ENCODE measurements around the gene RS1. TPM values are rescaled to one million over a fixed set of nuclear protein-coding genes. Genes with fewer than 3 reads are reported as not detected.
A peak's percentile ranks its signal among the peaks of the same experiment; 100 is the strongest.

RS1 gene
- polyA plus RNA-seq = not detected

- H3K27me3 ChIP-seq (ENCODE audit: control insufficient read depth in 1 of 2, insufficient read depth in 2 of 2, low read length in 2 of 2) = no peaks in the 10 kb centered on the region
- 88 to 90% methylated on average over 10 of the region's 10 CpGs for WGBS, 2 donors
- no peak within 1 kb of the TSS for H3K4me3 ChIP-seq (ENCODE audit: low read depth in 1 of 2, low read length in 2 of 2)
- H3K36me3 ChIP-seq (ENCODE audit: control insufficient read depth in 2 of 2, insufficient read depth in 2 of 2, low read length in 1 of 2) = no peaks in the 10 kb centered on the region
- no peaks in the 10 kb centered on the region for H3K9me3 ChIP-seq (ENCODE audit: control insufficient read depth in 2 of 2, insufficient read depth in 1 of 2, low read depth in 1 of 2, low read length in 1 of 2)
- H3K4me1 ChIP-seq (ENCODE audit: control insufficient read depth in 2 of 2, insufficient read depth in 2 of 2, low read length in 1 of 2) = no peaks in the 10 kb centered on the region
- H3K27ac ChIP-seq (ENCODE audit: low read depth in 2 of 2, low read length in 1 of 2) = no peak within 1 kb of the TSS
Measured at GRCh38 chrX:18672008-18672407, at the start of gene RS1. Gene RS1 (minus strand): TSS chrX:18672108. CDS start chrX:18672068, 40 bp downstream.

GRCh38 chrX:18719852-18720251 lies 47.9 kb upstream of the RS1 start:
- H3K4me3 ChIP-seq (ENCODE audit: low read depth in 1 of 2, low read length in 2 of 2) = no peak overlapping the region
- H3K27me3 ChIP-seq (ENCODE audit: control insufficient read depth in 1 of 2, insufficient read depth in 2 of 2, low read length in 2 of 2) = no peaks in the 10 kb centered on the region
- no peaks in the 10 kb centered on the region for H3K9me3 ChIP-seq (ENCODE audit: control insufficient read depth in 2 of 2, insufficient read depth in 1 of 2, low read depth in 1 of 2, low read length in 1 of 2)
- no peaks in the 10 kb centered on the region for H3K36me3 ChIP-seq (ENCODE audit: control insufficient read depth in 2 of 2, insufficient read depth in 2 of 2, low read length in 1 of 2)
- H3K4me1 ChIP-seq (ENCODE audit: control insufficient read depth in 2 of 2, insufficient read depth in 2 of 2, low read length in 1 of 2) = no peaks in the 10 kb centered on the region
- WGBS, 2 donors = 76 to 77% methylated on average over 4 of the region's 4 CpGs
- no peak overlapping the region for H3K27ac ChIP-seq (ENCODE audit: low read depth in 2 of 2, low read length in 1 of 2)

- H3K9me3 ChIP-seq (ENCODE audit: control insufficient read depth in 2 of 2, insufficient read depth in 1 of 2, low read depth in 1 of 2, low read length in 1 of 2) = no peaks in the 10 kb centered on the region
- H3K27me3 ChIP-seq (ENCODE audit: control insufficient read depth in 1 of 2, insufficient read depth in 2 of 2, low read length in 2 of 2) = no peaks in the 10 kb centered on the region
- no peak overlapping the region for H3K27ac ChIP-seq (ENCODE audit: low read depth in 2 of 2, low read length in 1 of 2)
- WGBS, 2 donors = 73 to 86% methylated on average over 9 of the region's 9 CpGs
- no peaks in the 10 kb centered on the region for H3K4me1 ChIP-seq (ENCODE audit: control insufficient read depth in 2 of 2, insufficient read depth in 2 of 2, low read length in 1 of 2)
- no peaks in the 10 kb centered on the region for H3K36me3 ChIP-seq (ENCODE audit: control insufficient read depth in 2 of 2, insufficient read depth in 2 of 2, low read length in 1 of 2)
- no peak overlapping the region for H3K4me3 ChIP-seq (ENCODE audit: low read depth in 1 of 2, low read length in 2 of 2)
Measured at GRCh38 chrX:18714910-18715309, 43.0 kb upstream of the RS1 start.

GRCh38 chrX:18709833-18710232 lies 37.9 kb upstream of the RS1 start:
- Histone ChIP-seq H3K27ac (ENCODE audit: low read depth in 2 of 2, low read length in 1 of 2) (no peak overlapping the region), H3K4me3 (ENCODE audit: low read depth in 1 of 2, low read length in 2 of 2) (no peak overlapping the region), H3K27me3 (ENCODE audit: control insufficient read depth in 1 of 2, insufficient read depth in 2 of 2, low read length in 2 of 2) (no peaks in the 10 kb centered on the region), H3K9me3 (ENCODE audit: control insufficient read depth in 2 of 2, insufficient read depth in 1 of 2, low read depth in 1 of 2, low read length in 1 of 2) (no peaks in the 10 kb centered on the region), H3K4me1 (ENCODE audit: control insufficient read depth in 2 of 2, insufficient read depth in 2 of 2, low read length in 1 of 2) (no peaks in the 10 kb centered on the region), H3K36me3 (ENCODE audit: control insufficient read depth in 2 of 2, insufficient read depth in 2 of 2, low read length in 1 of 2) (no peaks in the 10 kb centered on the region)
- 82 to 86% methylated on average over 3 of the region's 3 CpGs for WGBS, 2 donors

GRCh38 chrX:18707426-18708049 lies 35.6 kb upstream of the RS1 start, which contains the start of gene PPEF1:
Gene PPEF1 (plus strand): TSS chrX:18707645. CDS start chrX:18707781, 136 bp downstream.
- 58 to 62% methylated on average over 8 of the region's 8 CpGs for WGBS, 2 donors

GRCh38 chrX:18702362-18703195 lies 30.7 kb upstream of the RS1 start:
- Histone ChIP-seq H3K4me3 (ENCODE audit: low read depth in 1 of 2, low read length in 2 of 2) (no peak overlapping the region), H3K27me3 (ENCODE audit: control insufficient read depth in 1 of 2, insufficient read depth in 2 of 2, low read length in 2 of 2) (no peaks in the 10 kb centered on the region), H3K27ac (ENCODE audit: low read depth in 2 of 2, low read length in 1 of 2) (peak overlapping the region in 1 of 2 donors; percentile 26), H3K36me3 (ENCODE audit: control insufficient read depth in 2 of 2, insufficient read depth in 2 of 2, low read length in 1 of 2) (no peaks in the 10 kb centered on the region), H3K9me3 (ENCODE audit: control insufficient read depth in 2 of 2, insufficient read depth in 1 of 2, low read depth in 1 of 2, low read length in 1 of 2) (no peaks in the 10 kb centered on the region), H3K4me1 (ENCODE audit: control insufficient read depth in 2 of 2, insufficient read depth in 2 of 2, low read length in 1 of 2) (no peaks in the 10 kb centered on the region)
- 23 to 55% methylated on average over 12 of the region's 12 CpGs for WGBS, 2 donors

More at GRCh38 chrX:18707426-18708049, 35.6 kb upstream of the RS1 start, which contains the start of gene PPEF1:
- Histone ChIP-seq H3K27ac (ENCODE audit: low read depth in 2 of 2, low read length in 1 of 2) (no peak within 1 kb of the TSS), H3K4me1 (ENCODE audit: control insufficient read depth in 2 of 2, insufficient read depth in 2 of 2, low read length in 1 of 2) (no peaks in the 10 kb centered on the region), H3K36me3 (ENCODE audit: control insufficient read depth in 2 of 2, insufficient read depth in 2 of 2, low read length in 1 of 2) (no peaks in the 10 kb centered on the region), H3K4me3 (ENCODE audit: low read depth in 1 of 2, low read length in 2 of 2) (no peak within 1 kb of the TSS), H3K9me3 (ENCODE audit: control insufficient read depth in 2 of 2, insufficient read depth in 1 of 2, low read depth in 1 of 2, low read length in 1 of 2) (no peaks in the 10 kb centered on the region), H3K27me3 (ENCODE audit: control insufficient read depth in 1 of 2, insufficient read depth in 2 of 2, low read length in 2 of 2) (no peaks in the 10 kb centered on the region)

- Histone ChIP-seq H3K36me3 (ENCODE audit: control insufficient read depth in 2 of 2, insufficient read depth in 2 of 2, low read length in 1 of 2) (no peaks in the 10 kb centered on the region), H3K27me3 (ENCODE audit: control insufficient read depth in 1 of 2, insufficient read depth in 2 of 2, low read length in 2 of 2) (no peaks in the 10 kb centered on the region), H3K4me3 (ENCODE audit: low read depth in 1 of 2, low read length in 2 of 2) (no peak overlapping the region), H3K9me3 (ENCODE audit: control insufficient read depth in 2 of 2, insufficient read depth in 1 of 2, low read depth in 1 of 2, low read length in 1 of 2) (no peaks in the 10 kb centered on the region), H3K4me1 (ENCODE audit: control insufficient read depth in 2 of 2, insufficient read depth in 2 of 2, low read length in 1 of 2) (no peaks in the 10 kb centered on the region), H3K27ac (ENCODE audit: low read depth in 2 of 2, low read length in 1 of 2) (peak overlapping the region in 1 of 2 donors; percentile 25)
- WGBS, 2 donors = 66 to 75% methylated on average over 5 of the region's 5 CpGs
Measured at GRCh38 chrX:18701621-18702361, 29.9 kb upstream of the RS1 start.

- H3K4me3 ChIP-seq (ENCODE audit: low read depth in 1 of 2, low read length in 2 of 2) = no peak overlapping the region
- H3K27ac ChIP-seq (ENCODE audit: low read depth in 2 of 2, low read length in 1 of 2) = no peak overlapping the region
- H3K27me3 ChIP-seq (ENCODE audit: control insufficient read depth in 1 of 2, insufficient read depth in 2 of 2, low read length in 2 of 2) = no peaks in the 10 kb centered on the region
- peaks cover 0 to 3% of the 10 kb centered on the region in 2 donors for H3K9me3 ChIP-seq (ENCODE audit: control insufficient read depth in 2 of 2, insufficient read depth in 1 of 2, low read depth in 1 of 2, low read length in 1 of 2)
- 88 to 92% methylated on average over 12 of the region's 12 CpGs for WGBS, 2 donors
- no peaks in the 10 kb centered on the region for H3K36me3 ChIP-seq (ENCODE audit: control insufficient read depth in 2 of 2, insufficient read depth in 2 of 2, low read length in 1 of 2)
- H3K4me1 ChIP-seq (ENCODE audit: control insufficient read depth in 2 of 2, insufficient read depth in 2 of 2, low read length in 1 of 2) = no peaks in the 10 kb centered on the region
Measured at GRCh38 chrX:18698737-18699650, 27.1 kb upstream of the RS1 start.

GRCh38 chrX:18696653-18697052 lies 24.7 kb upstream of the RS1 start:
- H3K36me3 ChIP-seq (ENCODE audit: control insufficient read depth in 2 of 2, insufficient read depth in 2 of 2, low read length in 1 of 2) = no peaks in the 10 kb centered on the region
- 75 to 92% methylated on average over 3 of the region's 3 CpGs for WGBS, 2 donors
- H3K4me3 ChIP-seq (ENCODE audit: low read depth in 1 of 2, low read length in 2 of 2) = no peak overlapping the region
- H3K9me3 ChIP-seq (ENCODE audit: control insufficient read depth in 2 of 2, insufficient read depth in 1 of 2, low read depth in 1 of 2, low read length in 1 of 2) = peaks cover 0 to 3% of the 10 kb centered on the region in 2 donors
- no peak overlapping the region for H3K27ac ChIP-seq (ENCODE audit: low read depth in 2 of 2, low read length in 1 of 2)
- no peaks in the 10 kb centered on the region for H3K4me1 ChIP-seq (ENCODE audit: control insufficient read depth in 2 of 2, insufficient read depth in 2 of 2, low read length in 1 of 2)
- no peaks in the 10 kb centered on the region for H3K27me3 ChIP-seq (ENCODE audit: control insufficient read depth in 1 of 2, insufficient read depth in 2 of 2, low read length in 2 of 2)
